Right lobe of liver (tissue), 4 donors: ENCODE results near the gene UQCC2.

Source experiments
- CTCF ChIP-seq, 4 donors: fragments of 200-600 bp in 3 of 4; fragments of 450-650 bp in 1 of 4; IDR thresholded peaks; one replicate each; pipeline versions ENCODE4 v1.5.1 to v1.8.0; 2016 to 2022; ENCODE audit warnings: antibody characterized with exemption in 4 of 4, mild to moderate bottlenecking in 2 of 4
- POLR2A ChIP-seq: fragments of 450-650 bp; IDR thresholded peaks from one replicate; pipeline ENCODE4 v1.6.1; 2017; ENCODE audit warnings: antibody characterized with exemption, mild to moderate bottlenecking
- donor health status: DM: no; HTN: no; CAD: no.
- donor health status: DM: no; HTN: no; CAD: no.
- donor health status: DM: no; HTN: yes; CAD: no.

- TF ChIP-seq CTCF (IDR thresholded peaks at IDR 0.05) (no peak), POLR2A (no peak)
Observed at GRCh38 chr6:33678233-33678931, 33.1 kb downstream of the UQCC2 start.
